Activated naive CD8-positive, alpha-beta T cell treated with anti-CD3 and anti-CD28 coated beads for 36 hours (primary cell): ENCODE results near the gene ENTREP1. TPM values are rescaled to one million over a fixed set of nuclear protein-coding genes. Genes with fewer than 3 reads are reported as not detected.

Experiments used
- DNase-seq: peaks from one replicate; pipeline ENCODE4 v3.0.0; 2021
- H3K27ac Mint-ChIP-seq: one replicate; pipeline ENCODE4 v1.8.0; 2022; ENCODE audit warnings: mild to moderate bottlenecking, moderate library complexity, mixed read lengths
- H3K27me3 Mint-ChIP-seq: one replicate; pipeline ENCODE4 v1.8.0; 2022; ENCODE audit warnings: mild to moderate bottlenecking, mixed read lengths
- H3K36me3 Mint-ChIP-seq: one replicate; pipeline ENCODE4 v1.8.0; 2021; ENCODE audit warnings: mild to moderate bottlenecking, mixed read lengths
- H3K4me1 Mint-ChIP-seq: one replicate; pipeline ENCODE4 v1.8.0; 2021; ENCODE audit warnings: mixed read lengths
- H3K4me3 Mint-ChIP-seq: one replicate; pipeline ENCODE4 v1.8.0; 2022; ENCODE audit warnings: mild to moderate bottlenecking, moderate library complexity, mixed read lengths
- H3K9me3 Mint-ChIP-seq: one replicate; pipeline ENCODE4 v1.8.0; 2022; ENCODE audit warnings: mixed read lengths
- total RNA-seq, 2 experiments: library from RNA; stranded (reverse); gene quantifications; one replicate each; pipeline ENCODE4 v1.2.3, GENCODE V29; 2021

Gene ENTREP1
- total RNA-seq, 2 experiments from 2014 or later, result not detected

- no peaks in the 10 kb centered on the region for H3K4me1 Mint-ChIP-seq
- no peak overlapping the region for H3K27ac Mint-ChIP-seq
- no peaks in the 10 kb centered on the region for H3K36me3 Mint-ChIP-seq
- H3K9me3 Mint-ChIP-seq, result no peaks in the 10 kb centered on the region
- H3K4me3 Mint-ChIP-seq, result no peak overlapping the region
- H3K27me3 Mint-ChIP-seq, result peaks cover 15% of the 10 kb centered on the region
- DNase-seq, result no peak
These were observed 8.7 kb downstream of the ENTREP1 start for GRCh38 chr9:69333716-69334115.

GRCh38 chr9:69334317-69334716, 9.3 kb downstream of the ENTREP1 start:
- Mint-ChIP-seq H3K27ac (no peak overlapping the region), H3K9me3 (no peaks in the 10 kb centered on the region), H3K36me3 (no peaks in the 10 kb centered on the region), H3K27me3 (peaks cover 12% of the 10 kb centered on the region), H3K4me3 (no peak overlapping the region), H3K4me1 (no peaks in the 10 kb centered on the region)
- DNase-seq, result no peak

DNA sequence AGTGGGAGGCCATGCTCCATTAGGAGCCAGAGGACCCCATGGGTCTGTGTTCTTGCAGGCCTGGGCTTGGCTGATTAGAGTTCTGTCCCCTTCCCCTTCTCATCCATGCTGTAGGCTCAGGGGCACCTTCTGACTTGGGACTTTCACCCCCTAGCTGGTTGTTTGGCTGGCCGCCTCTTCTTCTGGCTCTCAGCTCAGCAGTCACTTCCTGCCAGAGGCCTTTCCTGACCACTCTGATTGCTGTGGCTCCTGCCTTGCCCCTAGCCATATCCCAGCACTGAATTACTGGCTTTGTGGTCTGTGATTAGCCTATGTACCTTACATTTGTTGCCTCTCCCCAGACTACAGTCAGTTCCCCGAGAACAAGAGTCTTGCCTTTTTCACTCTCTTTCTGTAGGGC, 14.6 kb downstream of the ENTREP1 start:
- no peaks in the 10 kb centered on the region for H3K36me3 Mint-ChIP-seq
- no peaks in the 10 kb centered on the region for H3K4me1 Mint-ChIP-seq
- peaks cover 5% of the 10 kb centered on the region for H3K27me3 Mint-ChIP-seq
- H3K27ac Mint-ChIP-seq, result no peak overlapping the region
- H3K4me3 Mint-ChIP-seq, result no peak overlapping the region
- no peaks in the 10 kb centered on the region for H3K9me3 Mint-ChIP-seq
- DNase-seq, result no peak

GRCh38 chr9:69340631-69341030, 15.6 kb downstream of the ENTREP1 start:
- no peaks in the 10 kb centered on the region for H3K36me3 Mint-ChIP-seq
- no peak overlapping the region for H3K4me3 Mint-ChIP-seq
- no peak overlapping the region for H3K27ac Mint-ChIP-seq
- DNase-seq, result no peak
- no peaks in the 10 kb centered on the region for H3K4me1 Mint-ChIP-seq
- H3K9me3 Mint-ChIP-seq, result no peaks in the 10 kb centered on the region
- peaks cover 9% of the 10 kb centered on the region for H3K27me3 Mint-ChIP-seq

DNA sequence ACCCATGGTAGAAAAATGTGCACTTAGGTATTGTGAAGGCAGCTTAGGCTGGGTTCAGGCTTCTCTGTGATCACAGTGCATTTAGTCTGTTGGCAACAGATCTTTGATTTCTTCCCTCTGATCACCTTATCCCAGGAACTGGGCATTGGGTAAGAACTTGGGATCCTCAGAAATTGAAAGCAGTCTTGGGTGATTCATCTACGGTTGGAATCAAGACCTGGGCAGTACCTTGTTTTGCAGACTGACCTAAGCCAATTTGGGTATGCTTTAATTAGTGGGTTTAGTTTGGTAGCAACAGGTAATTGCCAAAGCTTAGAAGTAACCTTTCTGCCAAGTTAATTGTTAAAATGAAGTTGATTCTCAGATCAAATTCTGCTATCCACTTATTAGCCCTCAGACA, 17.8 kb downstream of the ENTREP1 start:
- no peaks in the 10 kb centered on the region for H3K4me1 Mint-ChIP-seq
- no peak for DNase-seq
- H3K27me3 Mint-ChIP-seq, result peaks cover 15% of the 10 kb centered on the region
- H3K4me3 Mint-ChIP-seq, result no peak overlapping the region
- H3K36me3 Mint-ChIP-seq, result no peaks in the 10 kb centered on the region
- H3K27ac Mint-ChIP-seq, result no peak overlapping the region
- H3K9me3 Mint-ChIP-seq, result no peaks in the 10 kb centered on the region

DNA sequence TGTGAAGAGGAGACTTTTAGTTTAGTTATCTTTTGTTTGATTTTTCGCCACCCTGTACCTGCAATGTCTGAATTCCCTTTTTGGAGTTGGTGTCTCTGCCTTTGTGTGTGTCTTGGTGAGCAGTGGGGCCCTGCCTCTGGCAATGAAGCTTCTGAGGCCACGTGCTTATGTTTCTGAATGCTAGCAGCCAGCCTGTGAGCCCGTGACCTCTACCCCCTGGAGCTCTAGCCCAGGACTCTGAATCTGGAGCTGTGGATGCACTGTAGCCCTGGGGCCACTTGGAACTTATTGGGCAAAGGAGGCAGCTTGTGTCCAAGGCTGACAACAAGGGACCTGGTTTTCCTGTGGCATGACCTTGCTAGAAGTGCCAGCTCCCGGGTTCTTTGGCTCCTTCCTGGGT, 19.4 kb downstream of the ENTREP1 start:
- Mint-ChIP-seq H3K27me3 (peaks cover 15% of the 10 kb centered on the region), H3K27ac (no peak overlapping the region), H3K4me1 (no peaks in the 10 kb centered on the region), H3K9me3 (no peaks in the 10 kb centered on the region), H3K36me3 (no peaks in the 10 kb centered on the region), H3K4me3 (no peak overlapping the region)
- DNase-seq, result no peak

- H3K4me1 Mint-ChIP-seq, result no peaks in the 10 kb centered on the region
These were observed 21.8 kb downstream of the ENTREP1 start for GRCh38 chr9:69346596-69347390.

GRCh38 chr9:69347607-69348006, 22.6 kb downstream of the ENTREP1 start:
- H3K36me3 Mint-ChIP-seq, result peaks cover 1% of the 10 kb centered on the region
- H3K4me1 Mint-ChIP-seq, result no peaks in the 10 kb centered on the region
- peaks cover 16% of the 10 kb centered on the region for H3K27me3 Mint-ChIP-seq
- no peak overlapping the region for H3K4me3 Mint-ChIP-seq
- H3K27ac Mint-ChIP-seq, result no peak overlapping the region
- DNase-seq, result no peak
- no peaks in the 10 kb centered on the region for H3K9me3 Mint-ChIP-seq

More at GRCh38 chr9:69346596-69347390, 21.8 kb downstream of the ENTREP1 start:
- Mint-ChIP-seq H3K36me3 (peaks cover 1% of the 10 kb centered on the region), H3K9me3 (no peaks in the 10 kb centered on the region), H3K27ac (no peak overlapping the region), H3K27me3 (peaks cover 15% of the 10 kb centered on the region), H3K4me3 (no peak overlapping the region)
- no peak for DNase-seq

DNA sequence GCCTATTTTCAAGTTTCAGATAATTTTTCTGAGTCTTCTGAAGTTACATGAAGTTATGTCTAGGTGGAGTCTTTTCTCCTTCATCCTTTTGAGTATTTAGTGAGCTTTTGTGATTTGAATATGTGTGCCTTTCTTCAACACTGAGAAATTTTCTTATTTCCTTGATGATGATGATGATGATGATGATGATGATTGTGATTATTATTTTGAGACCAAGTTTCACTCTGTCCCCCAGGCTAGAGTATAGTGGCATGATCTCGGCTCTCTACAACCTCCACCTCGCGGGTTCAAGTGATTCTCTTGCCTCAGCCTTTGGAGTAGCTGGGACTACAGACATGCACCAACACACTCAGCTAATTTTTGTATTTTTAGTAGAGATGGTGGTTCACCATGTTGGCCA, 26.2 kb downstream of the ENTREP1 start:
- H3K9me3 Mint-ChIP-seq, result no peaks in the 10 kb centered on the region
- no peak overlapping the region for H3K4me3 Mint-ChIP-seq
- no peak overlapping the region for H3K27ac Mint-ChIP-seq
- peaks cover 17% of the 10 kb centered on the region for H3K27me3 Mint-ChIP-seq
- DNase-seq, result no peak
- H3K36me3 Mint-ChIP-seq, result peaks cover 1% of the 10 kb centered on the region
- H3K4me1 Mint-ChIP-seq, result no peaks in the 10 kb centered on the region

GRCh38 chr9:69355232-69355631, 30.2 kb downstream of the ENTREP1 start:
- Mint-ChIP-seq H3K4me1 (no peaks in the 10 kb centered on the region), H3K36me3 (peaks cover 1% of the 10 kb centered on the region), H3K4me3 (no peak overlapping the region), H3K9me3 (no peaks in the 10 kb centered on the region), H3K27me3 (peaks cover 15% of the 10 kb centered on the region), H3K27ac (no peak overlapping the region)
- no peak for DNase-seq

GRCh38 chr9:69357030-69357775, 32.2 kb downstream of the ENTREP1 start:
- Mint-ChIP-seq H3K27me3 (peaks cover 15% of the 10 kb centered on the region), H3K9me3 (no peaks in the 10 kb centered on the region), H3K36me3 (no peaks in the 10 kb centered on the region), H3K4me1 (no peaks in the 10 kb centered on the region), H3K27ac (no peak overlapping the region), H3K4me3 (no peak overlapping the region)
- DNase-seq, result no peak

GRCh38 chr9:69357821-69358220, 32.8 kb downstream of the ENTREP1 start:
- no peak for DNase-seq
- Mint-ChIP-seq H3K4me1 (no peaks in the 10 kb centered on the region), H3K9me3 (no peaks in the 10 kb centered on the region), H3K27me3 (peaks cover 13% of the 10 kb centered on the region), H3K36me3 (no peaks in the 10 kb centered on the region), H3K4me3 (no peak overlapping the region), H3K27ac (no peak overlapping the region)

GRCh38 chr9:69363191-69363590, 38.2 kb downstream of the ENTREP1 start:
- no peak for DNase-seq
- Mint-ChIP-seq H3K9me3 (no peaks in the 10 kb centered on the region), H3K27ac (no peak overlapping the region), H3K27me3 (peaks cover 4% of the 10 kb centered on the region), H3K4me1 (no peaks in the 10 kb centered on the region), H3K36me3 (no peaks in the 10 kb centered on the region), H3K4me3 (no peak overlapping the region)

- Mint-ChIP-seq H3K36me3 (no peaks in the 10 kb centered on the region), H3K9me3 (peaks cover 4% of the 10 kb centered on the region), H3K4me1 (no peaks in the 10 kb centered on the region), H3K4me3 (no peak overlapping the region), H3K27me3 (peaks cover 15% of the 10 kb centered on the region), H3K27ac (no peak overlapping the region)
- no peak for DNase-seq
These were observed 39.6 kb downstream of the ENTREP1 start for GRCh38 chr9:69364510-69365150.

DNA sequence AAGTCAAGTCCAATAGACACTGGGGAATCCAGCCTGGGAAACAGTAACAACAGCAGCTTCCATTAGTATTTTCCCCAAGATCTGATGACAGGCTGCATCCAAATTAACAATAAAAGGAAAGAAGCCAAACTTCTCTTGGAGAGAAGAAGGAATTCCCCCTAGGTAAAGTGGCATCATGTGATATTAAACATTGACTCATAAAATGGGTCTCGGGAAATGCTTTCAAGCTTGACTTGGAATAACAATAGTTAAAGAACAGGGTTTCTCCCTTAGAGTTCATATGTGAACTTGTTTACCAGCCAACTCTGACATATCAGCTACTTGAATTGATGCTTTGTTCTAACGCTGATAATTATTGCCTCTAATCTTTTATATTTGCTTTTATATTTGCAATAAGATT, 45.4 kb downstream of the ENTREP1 start:
- Mint-ChIP-seq H3K36me3 (no peaks in the 10 kb centered on the region), H3K4me3 (no peak overlapping the region), H3K9me3 (peaks cover 4% of the 10 kb centered on the region), H3K27ac (no peak overlapping the region), H3K4me1 (no peaks in the 10 kb centered on the region), H3K27me3 (peaks cover 19% of the 10 kb centered on the region)
- no peak for DNase-seq
